WTC11 (cell line): ENCODE results near the gene ZNF768. TPM values are rescaled to one million over a fixed set of nuclear protein-coding genes. Genes with fewer than 3 reads are reported as not detected.
A peak's percentile ranks its signal among the peaks of the same experiment; 100 is the strongest.

Source experiments
- ATAC-seq: fragments of 200-7000 bp; cut with Tn5 transposase; 2 replicates; pipeline ENCODE4 v1.10.0; 2021; ENCODE audit warnings: mild to moderate bottlenecking, moderate library complexity
- CTCF ChIA-PET: fragments of 300-600 bp; sonication (Branson Sonifier 250); formaldehyde crosslinking; loops from one replicate; lab custom pipeline; 2021; ENCODE audit warnings: antibody characterized with exemption; lab: Charles Lee
- POLR2A ChIA-PET: fragments of 350-600 bp; sonication (Branson Sonifier 250); formaldehyde crosslinking; loops from one replicate; lab custom pipeline; 2021; ENCODE audit warnings: antibody characterized with exemption; lab: Charles Lee
- DNase-seq: peaks from one replicate; pipeline ENCODE4 v3.0.0; 2021; ENCODE audit warnings: low spot score
- H3K27ac Mint-ChIP-seq: 2 replicates; pipeline ENCODE4 v1.8.0; 2021; ENCODE audit warnings: mixed read lengths
- H3K27me3 Mint-ChIP-seq: 2 replicates; pipeline ENCODE4 v1.8.0; 2021; ENCODE audit warnings: low read depth, mild to moderate bottlenecking, moderate library complexity, mixed read lengths
- H3K36me3 Mint-ChIP-seq: 2 replicates; pipeline ENCODE4 v1.8.0; 2021; ENCODE audit warnings: mixed read lengths
- H3K4me1 Mint-ChIP-seq: 2 replicates; pipeline ENCODE4 v1.8.0; 2022; ENCODE audit warnings: mixed read lengths
- H3K4me3 Mint-ChIP-seq: 2 replicates; pipeline ENCODE4 v1.8.0; 2021; ENCODE audit warnings: mild to moderate bottlenecking, moderate library complexity, mixed read lengths
- H3K9me3 Mint-ChIP-seq: 2 replicates; pipeline ENCODE4 v1.8.0; 2021; ENCODE audit warnings: mixed read lengths
- ARID4B ChIP-seq: sonication (generic); formaldehyde crosslinking; IDR thresholded peaks from 2 replicates; pipeline ENCODE4 v1.8.0; 2023; ENCODE audit warnings: missing genetic modification reagents, mild to moderate bottlenecking, borderline replicate concordance
- ATF6 ChIP-seq: sonication (generic); formaldehyde crosslinking; IDR thresholded peaks from 2 replicates; pipeline ENCODE4 v1.8.1; 2023; ENCODE audit warnings: mild to moderate bottlenecking, missing genetic modification reagents
- CREM ChIP-seq: sonication (generic); formaldehyde crosslinking; IDR thresholded peaks from 2 replicates; pipeline ENCODE4 v1.8.1; 2022; ENCODE audit warnings: mild to moderate bottlenecking, missing genetic modification reagents, moderate library complexity
- CTCF ChIP-seq: fragments of 200-600 bp; IDR thresholded peaks from 2 replicates; pipeline ENCODE4 v1.8.0; 2022; ENCODE audit warnings: antibody characterized with exemption
- E2F1 ChIP-seq: sonication (generic); formaldehyde crosslinking; IDR thresholded peaks from 2 replicates; pipeline ENCODE4 v1.8.0; 2022; ENCODE audit warnings: mild to moderate bottlenecking, missing genetic modification reagents
- E2F4 ChIP-seq: sonication (generic); formaldehyde crosslinking; IDR thresholded peaks from 2 replicates; pipeline ENCODE4 v1.8.1; 2022; ENCODE audit warnings: low read depth, mild to moderate bottlenecking, moderate library complexity, missing genetic modification reagents, borderline replicate concordance
- ESRRA ChIP-seq: sonication (generic); formaldehyde crosslinking; IDR thresholded peaks from 2 replicates; pipeline ENCODE4 v1.8.1; 2022; ENCODE audit warnings: mild to moderate bottlenecking, missing genetic modification reagents, borderline replicate concordance
- IRF1 ChIP-seq: sonication (generic); formaldehyde crosslinking; IDR thresholded peaks from 2 replicates; pipeline ENCODE4 v1.8.0; 2023; ENCODE audit warnings: missing genetic modification reagents
- KAT7 ChIP-seq: sonication (generic); formaldehyde crosslinking; IDR thresholded peaks from 2 replicates; pipeline ENCODE4 v1.8.1; 2023; ENCODE audit warnings: missing genetic modification reagents, mild to moderate bottlenecking, borderline replicate concordance
- MYBL2 ChIP-seq: sonication (generic); formaldehyde crosslinking; IDR thresholded peaks from 2 replicates; pipeline ENCODE4 v1.8.1; 2023; ENCODE audit warnings: mild to moderate bottlenecking, moderate library complexity, missing genetic modification reagents
- SMAD4 ChIP-seq: sonication (generic); formaldehyde crosslinking; IDR thresholded peaks from 2 replicates; pipeline ENCODE4 v1.8.0; 2022; ENCODE audit warnings: mild to moderate bottlenecking, missing genetic modification reagents
- TCF7 ChIP-seq: sonication (generic); formaldehyde crosslinking; IDR thresholded peaks from 2 replicates; pipeline ENCODE4 v1.8.0; 2022; ENCODE audit warnings: mild to moderate bottlenecking, low read depth, missing genetic modification reagents, moderate library complexity
- TP53 ChIP-seq: sonication (generic); formaldehyde crosslinking; IDR thresholded peaks from 2 replicates; pipeline ENCODE4 v1.8.1; 2023; ENCODE audit warnings: mild to moderate bottlenecking, missing genetic modification reagents
- ZBTB21 ChIP-seq: sonication (generic); formaldehyde crosslinking; IDR thresholded peaks from 2 replicates; pipeline ENCODE4 v1.8.1; 2023; ENCODE audit warnings: mild to moderate bottlenecking, missing genetic modification reagents, borderline replicate concordance
- ZMAT4 ChIP-seq: fragments of 250-450 bp; sonication (Bioruptor Pico); IDR thresholded peaks from 2 replicates; pipeline ENCODE4 v1.9.0; 2021; ENCODE audit warnings: mild to moderate bottlenecking
- ZNF138 ChIP-seq: sonication (generic); formaldehyde crosslinking; conservative IDR thresholded peaks from 2 replicates; pipeline ENCODE4 v1.8.1; 2022; ENCODE audit warnings: mild to moderate bottlenecking, moderate library complexity, missing genetic modification reagents
- ZNF396 ChIP-seq: fragments of 250-450 bp; sonication (Bioruptor Pico); IDR thresholded peaks from 2 replicates; pipeline ENCODE4 v1.8.0; 2021; ENCODE audit warnings: mild to moderate bottlenecking, moderate library complexity, borderline replicate concordance
- ZNF512 ChIP-seq: sonication (generic); formaldehyde crosslinking; IDR thresholded peaks from 2 replicates; pipeline ENCODE4 v1.8.1; 2022; ENCODE audit warnings: missing genetic modification reagents, borderline replicate concordance
- ZSCAN18 ChIP-seq: fragments of 250-450 bp; sonication (Bioruptor Pico); IDR thresholded peaks from 2 replicates; pipeline ENCODE4 v2.1.2; 2022; ENCODE audit warnings: mild to moderate bottlenecking, moderate library complexity
- total RNA-seq: library from RNA; stranded (reverse); gene quantifications from 3 replicates; pipeline ENCODE4 v1.2.3, GENCODE V29; 2021

ZNF768 gene
- total RNA-seq, 1 experiment from 2014 or later, result 35.9 TPM

GRCh38 chr16:30571445-30572322 is 45.3 kb upstream of the ZNF768 start, which contains the start of gene ZNF688:
Gene ZNF688 (minus strand): TSS chr16:30571714. CDS start chr16:30571629, 85 bp downstream.
- H3K4me3 Mint-ChIP-seq, result peak within 1 kb of the TSS; percentile 91
- H3K27ac Mint-ChIP-seq, result peak within 1 kb of the TSS; percentile 67
- POLR2A ChIA-PET, result interaction anchor here (0.5 to 2.9 kb wide), 17 partner anchors 11 to 154 kb away, joined by 3 to 22 read pairs (median 4); partner anchors contain the start of genes DCTPP1, PRR14, ZNF689 and ZNF747
- DNase-seq, result peak; percentile 93
- CTCF ChIA-PET, result interaction anchor here (0.5 to 3.0 kb wide), 17 partner anchors 10 to 460 kb away, joined by 3 to 25 read pairs (median 6); partner anchors contain the start of genes DCTPP1, ZNF747, ZNF764 and ZNF785
- ATAC-seq, result peak; percentile 87
- H3K27me3 Mint-ChIP-seq, result peaks cover 1% of the 10 kb centered on the region; the same call in 1 of the 2 replicates
- H3K36me3 Mint-ChIP-seq, result no peaks in the 10 kb centered on the region
- no peaks in the 10 kb centered on the region for H3K9me3 Mint-ChIP-seq
- peaks cover 15% of the 10 kb centered on the region for H3K4me1 Mint-ChIP-seq
- TF ChIP-seq ESRRA, result no peak
- no peak for TF ChIP-seq CTCF
- TF ChIP-seq ZNF138 (CRISPR knock-in tag), result no peak
- no peak for TF ChIP-seq TCF7
- TF ChIP-seq SMAD4, result no peak
- no peak for TF ChIP-seq KAT7
- no peak for TF ChIP-seq ZNF512 (CRISPR knock-in tag)
- TF ChIP-seq ZNF396, result no peak
- TF ChIP-seq ZMAT4 (CRISPR knock-in tag), result no peak
- TF ChIP-seq CREM, result 0 out of 2 replicates have a peak, but pooled peaks have one; percentile 50
- no peak for TF ChIP-seq ZSCAN18 (CRISPR knock-in tag)
- no peak for TF ChIP-seq IRF1 (CRISPR knock-in tag)
- TF ChIP-seq TP53 (CRISPR knock-in tag), result no peak
- 0 out of 2 replicates have a peak, but pooled peaks have one; percentile 0 for TF ChIP-seq MYBL2 (CRISPR knock-in tag)
- peak; percentile 93; the same call in 1 of the 2 replicates for TF ChIP-seq E2F4
- no peak for TF ChIP-seq ZBTB21 (CRISPR knock-in tag)
- TF ChIP-seq ATF6 (CRISPR knock-in tag), result no peak
- 0 out of 2 replicates have a peak, but pooled peaks have one; percentile 34 for TF ChIP-seq ARID4B
- no peak for TF ChIP-seq E2F1 (CRISPR knock-in tag)
